ENCODE results near the gene CASP12. TPM values are rescaled to one million over a fixed set of nuclear protein-coding genes. Genes with fewer than 3 reads are reported as not detected.

CASP12 gene
- polyA plus RNA-seq, 2 of the 4 experiments (the other 2 are of a cell fraction) = not detected

DNA sequence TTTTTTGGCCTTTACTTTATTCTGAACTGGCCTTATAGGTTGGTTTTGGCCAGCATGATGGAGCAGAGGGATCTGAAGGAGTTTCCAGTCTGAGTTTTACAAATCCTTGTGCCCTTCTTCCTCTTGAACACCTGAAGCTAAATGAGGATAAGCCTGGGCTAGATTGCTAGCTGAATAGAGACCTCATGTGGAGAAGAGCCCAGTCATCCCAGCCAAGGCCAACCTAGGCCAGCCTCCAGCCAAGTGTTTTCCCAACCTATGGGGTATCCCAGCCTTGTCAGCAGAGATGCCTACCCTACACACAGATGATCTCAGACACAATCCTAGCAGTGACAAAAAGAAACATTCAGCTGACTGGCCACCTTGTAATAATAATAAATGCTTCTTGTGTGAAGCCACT lies 966 bp upstream of the CASP12 start:
- no peaks in the 10 kb centered on the region for H3K9me3 ChIP-seq
- TF ChIP-seq ZNF302 (CRISPR knock-in tag; IDR thresholded peaks at IDR 0.05) (no peak), SREBF2 (IDR thresholded peaks at IDR 0.05) (no peak), CHD2 (IDR thresholded peaks at IDR 0.05; ENCODE audit: low read length, partially characterized antibody) (no peak)
- TF ChIP-seq, protein P1, sequence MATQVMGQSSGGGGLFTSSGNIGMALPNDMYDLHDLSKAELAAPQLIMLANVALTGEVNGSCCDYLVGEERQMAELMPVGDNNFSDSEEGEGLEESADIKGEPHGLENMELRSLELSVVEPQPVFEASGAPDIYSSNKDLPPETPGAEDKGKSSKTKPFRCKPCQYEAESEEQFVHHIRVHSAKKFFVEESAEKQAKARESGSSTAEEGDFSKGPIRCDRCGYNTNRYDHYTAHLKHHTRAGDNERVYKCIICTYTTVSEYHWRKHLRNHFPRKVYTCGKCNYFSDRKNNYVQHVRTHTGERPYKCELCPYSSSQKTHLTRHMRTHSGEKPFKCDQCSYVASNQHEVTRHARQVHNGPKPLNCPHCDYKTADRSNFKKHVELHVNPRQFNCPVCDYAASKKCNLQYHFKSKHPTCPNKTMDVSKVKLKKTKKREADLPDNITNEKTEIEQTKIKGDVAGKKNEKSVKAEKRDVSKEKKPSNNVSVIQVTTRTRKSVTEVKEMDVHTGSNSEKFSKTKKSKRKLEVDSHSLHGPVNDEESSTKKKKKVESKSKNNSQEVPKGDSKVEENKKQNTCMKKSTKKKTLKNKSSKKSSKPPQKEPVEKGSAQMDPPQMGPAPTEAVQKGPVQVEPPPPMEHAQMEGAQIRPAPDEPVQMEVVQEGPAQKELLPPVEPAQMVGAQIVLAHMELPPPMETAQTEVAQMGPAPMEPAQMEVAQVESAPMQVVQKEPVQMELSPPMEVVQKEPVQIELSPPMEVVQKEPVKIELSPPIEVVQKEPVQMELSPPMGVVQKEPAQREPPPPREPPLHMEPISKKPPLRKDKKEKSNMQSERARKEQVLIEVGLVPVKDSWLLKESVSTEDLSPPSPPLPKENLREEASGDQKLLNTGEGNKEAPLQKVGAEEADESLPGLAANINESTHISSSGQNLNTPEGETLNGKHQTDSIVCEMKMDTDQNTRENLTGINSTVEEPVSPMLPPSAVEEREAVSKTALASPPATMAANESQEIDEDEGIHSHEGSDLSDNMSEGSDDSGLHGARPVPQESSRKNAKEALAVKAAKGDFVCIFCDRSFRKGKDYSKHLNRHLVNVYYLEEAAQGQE (IDR thresholded peaks at IDR 0.05) = no peak
- CTCF ChIA-PET = no interaction called here
- H3K4me1 ChIP-seq = no peaks in the 10 kb centered on the region
- no peak overlapping the region for H3K4me3 ChIP-seq
- ATAC-seq = no peak
- H3K4me2 ChIP-seq = no peak overlapping the region
- POLR2A ChIA-PET = no interaction called here
- DNase-seq (ENCODE audit: low read depth in 1 of 2, low spot score in 1 of 2) = no peak
- no peak overlapping the region for H3K27ac ChIP-seq
- FAIRE-seq = no peak

DNA sequence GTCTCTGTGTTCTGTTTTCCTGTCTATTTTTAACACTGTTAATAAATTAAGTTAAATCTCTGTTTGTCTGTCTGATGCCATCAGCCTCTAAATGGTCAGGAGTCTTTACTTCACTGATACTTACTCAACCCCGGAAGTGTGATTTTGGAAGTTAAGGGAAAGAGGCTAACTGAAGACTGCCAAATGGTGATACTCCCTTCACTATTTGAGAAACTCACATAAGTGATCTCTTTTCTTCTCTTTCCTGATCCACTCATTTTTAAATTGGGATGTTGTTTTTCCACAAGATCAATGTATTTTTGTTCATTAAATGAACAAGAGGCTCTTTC lies 389 bp upstream of the CASP12 start:
- no peaks in the 10 kb centered on the region for H3K4me1 ChIP-seq
- ChIA-PET CTCF (no interaction called here), POLR2A (no interaction called here)
- no peaks in the 10 kb centered on the region for H3K9me3 ChIP-seq
- ATAC-seq (no peak), FAIRE-seq (no peak), DNase-seq (ENCODE audit: low read depth in 1 of 2, low spot score in 1 of 2) (no peak)
- no peak overlapping the region for H3K4me2 ChIP-seq
- TF ChIP-seq, protein P2, sequence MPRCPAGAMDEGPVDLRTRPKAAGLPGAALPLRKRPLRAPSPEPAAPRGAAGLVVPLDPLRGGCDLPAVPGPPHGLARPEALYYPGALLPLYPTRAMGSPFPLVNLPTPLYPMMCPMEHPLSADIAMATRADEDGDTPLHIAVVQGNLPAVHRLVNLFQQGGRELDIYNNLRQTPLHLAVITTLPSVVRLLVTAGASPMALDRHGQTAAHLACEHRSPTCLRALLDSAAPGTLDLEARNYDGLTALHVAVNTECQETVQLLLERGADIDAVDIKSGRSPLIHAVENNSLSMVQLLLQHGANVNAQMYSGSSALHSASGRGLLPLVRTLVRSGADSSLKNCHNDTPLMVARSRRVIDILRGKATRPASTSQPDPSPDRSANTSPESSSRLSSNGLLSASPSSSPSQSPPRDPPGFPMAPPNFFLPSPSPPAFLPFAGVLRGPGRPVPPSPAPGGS (IDR thresholded peaks at IDR 0.05) = no peak
- TF ChIP-seq ZSCAN20 (CRISPR knock-in tag; IDR thresholded peaks at IDR 0.05) = no peak
- TF ChIP-seq CHD2 (IDR thresholded peaks at IDR 0.05; ENCODE audit: low read length, partially characterized antibody) = no peak
- no peak for TF ChIP-seq TFCP2L1 (CRISPR knock-in tag; IDR thresholded peaks at IDR 0.05)
- no peak for TF ChIP-seq BHLHE40 (IDR thresholded peaks at IDR 0.05; ENCODE audit: low read depth, low read length)
- no peak for TF ChIP-seq HDAC2 (IDR thresholded peaks at IDR 0.05)
- TF ChIP-seq RARB (CRISPR knock-in tag; IDR thresholded peaks at IDR 0.05) = no peak
- TF ChIP-seq MYC (IDR thresholded peaks at IDR 0.05; ENCODE audit: borderline replicate concordance, low read length) = no peak
- no peak for TF ChIP-seq ZC3H11A (IDR thresholded peaks at IDR 0.05)
- TF ChIP-seq, protein P3, sequence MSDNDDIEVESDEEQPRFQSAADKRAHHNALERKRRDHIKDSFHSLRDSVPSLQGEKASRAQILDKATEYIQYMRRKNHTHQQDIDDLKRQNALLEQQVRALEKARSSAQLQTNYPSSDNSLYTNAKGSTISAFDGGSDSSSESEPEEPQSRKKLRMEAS (IDR thresholded peaks at IDR 0.05) = no peak
- no peak for TF ChIP-seq FOSB (CRISPR knock-in tag; IDR thresholded peaks at IDR 0.05)
- no peak for TF ChIP-seq MAZ (IDR thresholded peaks at IDR 0.05; ENCODE audit: borderline replicate concordance, low read depth, low read length)
- no peak for TF ChIP-seq JUN (IDR thresholded peaks at IDR 0.05)
- TF ChIP-seq SREBF2 (IDR thresholded peaks at IDR 0.05) = no peak
- TF ChIP-seq NR3C1 (IDR thresholded peaks at IDR 0.05) = no peak
- TF ChIP-seq ESRRA (IDR thresholded peaks at IDR 0.05; ENCODE audit: borderline replicate concordance, low read length) = no peak
- TF ChIP-seq HOXB5 (CRISPR knock-in tag; IDR thresholded peaks at IDR 0.05) = no peak
- TF ChIP-seq, protein P4, sequence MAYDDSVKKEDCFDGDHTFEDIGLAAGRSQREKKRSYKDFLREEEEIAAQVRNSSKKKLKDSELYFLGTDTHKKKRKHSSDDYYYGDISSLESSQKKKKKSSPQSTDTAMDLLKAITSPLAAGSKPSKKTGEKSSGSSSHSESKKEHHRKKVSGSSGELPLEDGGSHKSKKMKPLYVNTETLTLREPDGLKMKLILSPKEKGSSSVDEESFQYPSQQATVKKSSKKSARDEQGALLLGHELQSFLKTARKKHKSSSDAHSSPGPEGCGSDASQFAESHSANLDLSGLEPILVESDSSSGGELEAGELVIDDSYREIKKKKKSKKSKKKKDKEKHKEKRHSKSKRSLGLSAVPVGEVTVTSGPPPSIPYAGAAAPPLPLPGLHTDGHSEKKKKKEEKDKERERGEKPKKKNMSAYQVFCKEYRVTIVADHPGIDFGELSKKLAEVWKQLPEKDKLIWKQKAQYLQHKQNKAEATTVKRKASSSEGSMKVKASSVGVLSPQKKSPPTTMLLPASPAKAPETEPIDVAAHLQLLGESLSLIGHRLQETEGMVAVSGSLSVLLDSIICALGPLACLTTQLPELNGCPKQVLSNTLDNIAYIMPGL (CRISPR knock-in tag; IDR thresholded peaks at IDR 0.05; ENCODE audit: borderline replicate concordance) = no peak
- no peak for TF ChIP-seq SMC3 (IDR thresholded peaks at IDR 0.05)
- H3K27ac ChIP-seq = no peak overlapping the region
- H3K4me3 ChIP-seq = no peak overlapping the region
- 54% methylated on average over 1 of the region's 1 CpG for WGBS (ENCODE audit: missing lambda C conversion rate)
